ENCODE measurements around the gene CD151.

CD151 gene

DNA sequence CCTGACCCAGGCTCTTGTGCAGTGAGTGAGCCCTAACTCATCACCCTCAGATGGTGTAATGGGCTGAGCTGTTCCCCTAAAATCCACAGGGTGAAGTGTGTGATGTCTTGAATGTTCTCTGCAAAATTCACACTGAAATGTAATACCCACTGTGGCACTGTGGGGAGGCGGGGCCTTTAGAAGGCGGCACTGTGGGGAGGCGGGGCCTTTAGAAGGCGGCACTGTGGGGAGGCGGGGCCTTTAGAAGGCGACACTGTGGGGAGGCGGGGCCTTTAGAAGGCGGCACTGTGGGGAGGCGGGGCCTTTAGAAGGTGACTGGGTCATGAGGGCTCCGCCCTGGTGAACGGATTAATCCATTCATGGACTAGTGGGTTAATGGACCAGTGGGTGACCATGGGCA lies 44.8 kb downstream of the CD151 start:
- Histone ChIP-seq H3K9me3 (ENCODE audit: severe bottlenecking) (no peaks in the 10 kb centered on the region), H3K4me3 (ENCODE audit: low read depth, low read length) (no peak overlapping the region), H3K27me3 (ENCODE audit: insufficient read depth, low read depth, severe bottlenecking) (no peaks in the 10 kb centered on the region), H3K36me3 (peaks cover 43% of the 10 kb centered on the region), H3K27ac (no peak overlapping the region)
- TF ChIP-seq, protein P1, sequence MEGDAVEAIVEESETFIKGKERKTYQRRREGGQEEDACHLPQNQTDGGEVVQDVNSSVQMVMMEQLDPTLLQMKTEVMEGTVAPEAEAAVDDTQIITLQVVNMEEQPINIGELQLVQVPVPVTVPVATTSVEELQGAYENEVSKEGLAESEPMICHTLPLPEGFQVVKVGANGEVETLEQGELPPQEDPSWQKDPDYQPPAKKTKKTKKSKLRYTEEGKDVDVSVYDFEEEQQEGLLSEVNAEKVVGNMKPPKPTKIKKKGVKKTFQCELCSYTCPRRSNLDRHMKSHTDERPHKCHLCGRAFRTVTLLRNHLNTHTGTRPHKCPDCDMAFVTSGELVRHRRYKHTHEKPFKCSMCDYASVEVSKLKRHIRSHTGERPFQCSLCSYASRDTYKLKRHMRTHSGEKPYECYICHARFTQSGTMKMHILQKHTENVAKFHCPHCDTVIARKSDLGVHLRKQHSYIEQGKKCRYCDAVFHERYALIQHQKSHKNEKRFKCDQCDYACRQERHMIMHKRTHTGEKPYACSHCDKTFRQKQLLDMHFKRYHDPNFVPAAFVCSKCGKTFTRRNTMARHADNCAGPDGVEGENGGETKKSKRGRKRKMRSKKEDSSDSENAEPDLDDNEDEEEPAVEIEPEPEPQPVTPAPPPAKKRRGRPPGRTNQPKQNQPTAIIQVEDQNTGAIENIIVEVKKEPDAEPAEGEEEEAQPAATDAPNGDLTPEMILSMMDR (IDR thresholded peaks at IDR 0.05; ENCODE audit: low read depth, low read length) = no peak
- peak; percentile 55 for DNase-seq

DNA sequence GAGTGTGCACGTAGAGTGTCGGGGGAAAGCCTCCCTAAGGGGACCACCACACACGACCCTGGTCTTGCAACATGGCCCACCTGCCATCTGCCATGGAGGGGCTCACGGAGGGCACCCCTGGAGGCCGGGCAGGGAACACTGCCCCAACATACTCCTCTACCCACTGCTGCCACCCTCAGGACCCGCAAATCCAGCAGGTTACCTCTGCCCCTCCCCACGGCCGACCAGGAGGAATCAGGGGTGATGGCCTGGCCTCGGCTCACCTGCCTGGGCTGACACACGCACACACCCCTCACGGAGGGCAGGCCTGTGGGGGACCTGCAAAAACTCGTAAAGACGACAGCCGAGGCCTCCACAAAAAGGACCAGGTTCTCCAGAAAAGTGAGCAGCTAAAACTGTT lies 47.7 kb downstream of the CD151 start:
- TF ChIP-seq, protein P1 (IDR thresholded peaks at IDR 0.05; ENCODE audit: low read depth, low read length) = peak; percentile 25; the same call in 1 of the 2 replicates
- H3K9me3 ChIP-seq (ENCODE audit: severe bottlenecking) = no peaks in the 10 kb centered on the region
- H3K36me3 ChIP-seq = peaks cover 49% of the 10 kb centered on the region
- H3K4me3 ChIP-seq (ENCODE audit: low read depth, low read length) = no peak overlapping the region
- H3K27ac ChIP-seq = no peak overlapping the region
- H3K27me3 ChIP-seq (ENCODE audit: insufficient read depth, low read depth, severe bottlenecking) = no peaks in the 10 kb centered on the region
- no peak for DNase-seq

DNA sequence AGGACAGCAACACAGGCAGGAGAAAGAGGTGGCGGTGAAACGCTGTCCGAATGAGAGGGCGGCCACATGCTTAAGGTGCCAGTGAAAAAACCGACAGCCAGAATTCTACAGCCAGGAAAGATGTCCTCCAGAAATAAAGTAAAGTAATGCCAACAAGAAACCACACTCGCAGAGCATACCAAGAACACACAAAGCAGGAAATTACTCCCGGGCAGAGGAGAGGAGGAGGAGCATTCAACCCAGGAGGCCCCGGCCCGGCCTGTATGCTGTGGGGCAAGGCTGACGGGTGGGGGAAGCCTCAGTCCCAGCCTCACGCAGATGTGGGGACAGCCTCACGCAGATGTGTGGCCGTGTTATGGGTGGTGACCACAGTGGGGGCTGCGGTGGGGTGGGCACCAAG lies 49.8 kb downstream of the CD151 start:
- Histone ChIP-seq H3K4me3 (ENCODE audit: low read depth, low read length) (no peak overlapping the region), H3K27ac (no peak overlapping the region), H3K27me3 (ENCODE audit: insufficient read depth, low read depth, severe bottlenecking) (no peaks in the 10 kb centered on the region), H3K9me3 (ENCODE audit: severe bottlenecking) (no peaks in the 10 kb centered on the region), H3K36me3 (peaks cover 65% of the 10 kb centered on the region)
- no peak for DNase-seq
- TF ChIP-seq, protein P1 (IDR thresholded peaks at IDR 0.05; ENCODE audit: low read depth, low read length) = no peak

DNA sequence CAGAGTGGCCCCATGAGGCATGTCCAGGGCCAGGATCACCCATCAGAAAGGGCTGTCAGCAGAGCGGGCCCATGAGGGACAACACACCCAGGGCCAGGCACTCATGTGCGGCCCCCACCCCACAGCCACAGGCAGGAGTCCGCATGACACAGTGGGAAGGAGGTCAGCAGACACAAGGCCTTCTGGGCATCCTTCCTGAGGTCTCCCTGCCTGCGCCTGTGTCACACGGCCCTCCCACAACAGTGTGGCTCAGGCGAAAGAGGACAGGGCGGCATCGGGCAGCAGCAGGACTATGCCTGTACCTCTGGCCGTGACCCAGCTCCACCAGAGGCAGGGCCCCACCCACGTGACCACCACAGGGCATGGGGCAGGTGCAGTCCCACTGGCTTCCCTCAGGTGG lies 50.8 kb downstream of the CD151 start:
- Histone ChIP-seq H3K4me3 (ENCODE audit: low read depth, low read length) (no peak overlapping the region), H3K9me3 (ENCODE audit: severe bottlenecking) (no peaks in the 10 kb centered on the region), H3K27ac (no peak overlapping the region), H3K36me3 (peaks cover 61% of the 10 kb centered on the region), H3K27me3 (ENCODE audit: insufficient read depth, low read depth, severe bottlenecking) (no peaks in the 10 kb centered on the region)
- no peak for DNase-seq
- TF ChIP-seq, protein P1 (IDR thresholded peaks at IDR 0.05; ENCODE audit: low read depth, low read length) = no peak

DNA sequence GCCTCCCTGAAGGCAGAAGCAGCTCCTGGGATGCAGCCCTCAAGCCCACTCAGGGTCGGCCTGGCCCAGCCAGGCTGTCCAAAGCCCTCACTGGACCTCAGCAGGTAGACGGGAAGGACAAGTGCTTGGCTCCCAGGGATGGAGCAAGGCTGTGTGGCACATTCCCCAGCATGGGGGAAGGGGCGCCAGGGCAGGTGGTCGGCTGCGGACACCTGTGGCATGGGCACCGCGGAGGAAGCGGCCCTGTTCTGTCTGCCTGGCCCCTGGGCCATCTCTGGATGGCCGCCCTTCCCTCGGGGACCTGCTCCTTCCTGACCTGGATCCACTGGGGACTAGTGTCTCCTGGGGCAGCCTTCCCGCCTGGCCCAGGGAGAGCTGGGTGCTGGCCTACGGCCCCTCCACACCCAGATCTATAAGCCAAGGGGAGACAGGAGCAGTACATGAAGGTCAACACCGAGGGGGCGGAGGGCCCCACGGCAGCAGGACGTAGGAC lies 51.9 kb downstream of the CD151 start:
- Histone ChIP-seq H3K36me3 (peaks cover 53% of the 10 kb centered on the region), H3K27ac (no peak overlapping the region), H3K27me3 (ENCODE audit: insufficient read depth, low read depth, severe bottlenecking) (no peaks in the 10 kb centered on the region), H3K4me3 (ENCODE audit: low read depth, low read length) (no peak overlapping the region), H3K9me3 (ENCODE audit: severe bottlenecking) (no peaks in the 10 kb centered on the region)
- no peak for DNase-seq
- TF ChIP-seq, protein P1 (IDR thresholded peaks at IDR 0.05; ENCODE audit: low read depth, low read length) = no peak

DNA sequence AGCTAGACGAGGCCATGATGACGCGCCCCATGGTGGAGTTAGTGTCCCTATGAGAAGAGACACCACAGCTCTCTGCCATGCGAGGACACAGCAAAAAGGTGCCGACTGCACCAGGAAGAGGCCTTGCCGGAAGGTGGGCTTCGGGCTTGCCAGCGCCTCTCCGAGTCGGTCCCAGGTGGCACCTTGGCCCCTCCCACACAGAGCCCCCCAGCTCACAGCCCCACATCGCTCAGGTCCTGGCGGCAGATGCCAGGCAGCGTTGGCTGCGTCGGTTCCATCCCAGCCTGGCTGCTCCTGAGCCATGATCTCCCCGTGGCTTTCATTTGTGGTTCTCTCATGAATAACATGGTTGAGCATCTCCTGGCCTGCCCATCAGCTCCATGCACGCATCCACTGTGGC lies 53.8 kb downstream of the CD151 start:
- Histone ChIP-seq H3K36me3 (peaks cover 39% of the 10 kb centered on the region), H3K9me3 (ENCODE audit: severe bottlenecking) (no peaks in the 10 kb centered on the region), H3K4me3 (ENCODE audit: low read depth, low read length) (no peak overlapping the region), H3K27me3 (ENCODE audit: insufficient read depth, low read depth, severe bottlenecking) (no peaks in the 10 kb centered on the region), H3K27ac (no peak overlapping the region)
- TF ChIP-seq, protein P1 (IDR thresholded peaks at IDR 0.05; ENCODE audit: low read depth, low read length) = no peak
- no peak for DNase-seq
